Measurements from ENCODE around the gene ATF4.

ATF4 gene, protein sequence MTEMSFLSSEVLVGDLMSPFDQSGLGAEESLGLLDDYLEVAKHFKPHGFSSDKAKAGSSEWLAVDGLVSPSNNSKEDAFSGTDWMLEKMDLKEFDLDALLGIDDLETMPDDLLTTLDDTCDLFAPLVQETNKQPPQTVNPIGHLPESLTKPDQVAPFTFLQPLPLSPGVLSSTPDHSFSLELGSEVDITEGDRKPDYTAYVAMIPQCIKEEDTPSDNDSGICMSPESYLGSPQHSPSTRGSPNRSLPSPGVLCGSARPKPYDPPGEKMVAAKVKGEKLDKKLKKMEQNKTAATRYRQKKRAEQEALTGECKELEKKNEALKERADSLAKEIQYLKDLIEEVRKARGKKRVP

GRCh38 chr22:39520226-39521105, at the start of gene ATF4:
Gene ATF4 (plus strand): TSS chr22:39520562. CDS start chr22:39521446, 884 bp downstream.
- peak; percentile 98 for DNase-seq (ENCODE audit: low read depth)

GRCh38 chr22:39471381-39472141, 48.8 kb upstream of the ATF4 start:
- DNase-seq (ENCODE audit: low read depth), result no peak

DNA sequence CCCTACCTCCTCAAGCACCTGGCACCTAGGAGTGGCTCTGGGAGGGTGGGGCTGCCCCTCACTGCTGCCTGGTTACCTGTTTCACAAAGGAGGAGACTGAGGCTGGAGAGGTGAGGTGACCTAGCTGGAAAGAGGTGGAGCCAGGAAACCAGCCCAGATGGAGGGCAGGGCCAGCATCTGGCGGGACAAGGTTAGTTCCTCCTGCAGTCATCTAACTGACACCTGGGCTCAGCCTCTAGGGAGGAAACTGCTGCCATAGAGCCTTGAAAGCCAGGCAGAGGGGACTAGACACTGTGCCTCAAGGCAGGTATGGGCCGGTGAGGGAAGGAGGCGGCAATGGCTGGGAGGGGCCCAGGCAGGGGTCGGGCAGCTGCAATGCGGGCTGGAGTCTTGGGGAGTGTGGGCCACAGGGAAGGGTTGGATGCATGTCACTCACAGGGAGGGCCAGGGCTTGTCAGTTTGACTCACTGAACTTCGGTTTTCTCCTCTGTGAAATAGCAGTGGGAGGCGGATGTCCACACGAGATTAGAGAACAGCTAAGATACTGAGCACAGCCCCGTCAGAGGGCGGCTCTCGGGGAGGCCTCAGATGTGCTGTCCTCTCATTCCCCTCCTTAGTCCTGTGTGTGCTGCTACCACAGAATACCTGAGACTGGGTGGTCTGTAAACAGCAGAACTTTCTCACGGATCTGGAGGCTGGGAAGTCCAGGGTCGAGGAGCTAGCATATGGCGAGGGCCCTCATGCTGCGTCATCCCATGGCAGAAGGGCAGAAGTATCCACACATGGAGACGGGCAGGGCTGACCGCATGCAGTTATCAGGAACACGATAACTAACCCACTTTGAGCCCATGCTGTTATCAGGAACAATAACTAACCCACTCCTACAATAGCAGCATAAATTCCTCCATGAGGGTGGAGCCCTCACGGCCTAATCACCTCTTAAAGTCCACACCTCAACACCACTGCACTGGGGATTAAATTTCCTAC, 47.5 kb upstream of the ATF4 start:
- no peak for DNase-seq (ENCODE audit: low read depth)

- no peak for DNase-seq (ENCODE audit: low read depth)
These were observed 46.5 kb upstream of the ATF4 start for GRCh38 chr22:39473851-39474250.

- no peak for DNase-seq (ENCODE audit: low read depth)
These were observed 45.8 kb upstream of the ATF4 start for GRCh38 chr22:39474351-39475111.

DNA sequence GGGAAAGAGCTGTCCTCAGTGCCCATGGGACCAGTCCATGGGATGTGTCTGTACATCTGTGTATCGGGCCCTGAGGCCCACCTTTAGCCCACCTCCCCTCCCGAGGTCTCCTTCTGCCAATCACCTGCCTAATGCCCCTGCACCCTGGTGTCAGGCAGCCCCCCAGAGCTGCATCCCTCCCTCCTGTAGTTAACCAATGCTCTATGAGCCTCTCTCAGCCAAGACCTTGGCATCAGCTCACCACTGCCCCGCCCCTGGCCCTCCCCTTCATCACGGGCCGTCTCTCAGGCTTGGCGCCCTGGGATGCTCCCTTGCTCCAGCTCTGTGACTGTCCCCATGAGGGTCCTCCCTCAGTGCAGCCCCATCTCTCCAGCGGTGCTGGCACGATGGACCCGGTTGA, 45.0 kb upstream of the ATF4 start:
- DNase-seq (ENCODE audit: low read depth), result no peak

DNA sequence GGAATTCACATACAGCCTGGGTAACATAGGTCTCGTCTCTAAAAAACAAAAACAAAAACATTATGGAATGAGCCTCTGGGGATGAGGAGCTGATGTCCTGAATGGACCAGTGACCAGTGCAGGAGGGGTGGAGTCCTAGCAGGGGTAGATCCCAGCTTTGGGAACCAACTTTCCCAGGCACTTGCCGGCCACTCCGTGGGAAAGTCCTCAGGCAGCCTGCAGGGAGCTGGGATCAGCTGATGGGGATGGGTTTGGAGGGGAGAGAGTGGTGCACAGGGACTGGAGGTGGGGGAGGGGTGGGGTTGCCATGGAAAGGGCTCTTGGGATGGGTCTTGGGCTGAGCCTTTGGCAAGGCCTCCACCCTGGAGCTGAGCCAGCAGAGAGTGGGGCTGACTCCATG, 44.5 kb upstream of the ATF4 start:
- DNase-seq (ENCODE audit: low read depth), result no peak

GRCh38 chr22:39476664-39477063, 43.7 kb upstream of the ATF4 start:
- DNase-seq (ENCODE audit: low read depth), result no peak

GRCh38 chr22:39477542-39477941, 42.8 kb upstream of the ATF4 start:
- DNase-seq (ENCODE audit: low read depth), result no peak

GRCh38 chr22:39478441-39478850, 41.9 kb upstream of the ATF4 start:
- no peak for DNase-seq (ENCODE audit: low read depth)

- DNase-seq (ENCODE audit: low read depth), result no peak
These were observed 41.1 kb upstream of the ATF4 start for GRCh38 chr22:39479254-39479653.

GRCh38 chr22:39480557-39480956, 39.8 kb upstream of the ATF4 start:
- DNase-seq (ENCODE audit: low read depth), result no peak

DNA sequence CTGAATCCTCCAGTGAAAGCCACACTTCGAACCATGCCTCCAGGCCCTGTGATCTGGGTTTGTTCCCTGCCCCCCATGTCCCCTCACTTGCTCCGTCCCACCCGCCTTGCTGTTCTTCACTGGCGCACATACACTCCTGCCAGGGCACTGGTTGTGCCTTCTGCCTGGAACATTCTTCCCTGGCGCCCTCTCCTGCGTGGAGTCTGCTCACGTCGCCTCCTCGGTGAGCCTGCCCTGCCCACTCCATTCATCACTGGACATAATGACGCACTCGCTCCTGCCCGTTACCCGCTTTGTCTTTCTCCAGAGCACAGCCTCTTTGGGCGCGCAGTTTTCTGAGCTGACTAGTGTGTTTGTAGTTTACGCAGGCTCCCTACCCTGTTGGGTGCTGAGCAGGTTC, 39.3 kb upstream of the ATF4 start:
- no peak for DNase-seq (ENCODE audit: low read depth)

DNA sequence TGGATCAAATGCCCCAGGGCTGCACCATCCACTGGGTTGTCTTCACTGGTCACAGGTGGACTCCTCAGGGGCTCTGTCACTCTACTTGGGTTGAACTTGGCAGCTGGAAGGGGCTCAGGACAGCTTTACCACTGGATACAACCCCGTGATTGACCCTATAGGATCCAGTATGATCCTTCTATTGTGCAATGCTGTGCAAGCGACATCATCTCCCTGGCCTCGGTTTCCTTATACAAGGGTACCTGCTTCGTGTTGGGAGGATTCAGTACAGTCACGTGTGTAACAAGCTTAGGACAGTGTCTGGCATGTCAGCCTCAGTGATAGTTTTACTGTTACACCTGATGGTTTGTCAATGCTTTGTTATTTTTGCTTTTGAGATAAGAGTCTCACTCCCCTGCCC, 38.8 kb upstream of the ATF4 start:
- DNase-seq (ENCODE audit: low read depth), result no peak

GRCh38 chr22:39482768-39483167, 37.6 kb upstream of the ATF4 start:
- no peak for DNase-seq (ENCODE audit: low read depth)

DNA sequence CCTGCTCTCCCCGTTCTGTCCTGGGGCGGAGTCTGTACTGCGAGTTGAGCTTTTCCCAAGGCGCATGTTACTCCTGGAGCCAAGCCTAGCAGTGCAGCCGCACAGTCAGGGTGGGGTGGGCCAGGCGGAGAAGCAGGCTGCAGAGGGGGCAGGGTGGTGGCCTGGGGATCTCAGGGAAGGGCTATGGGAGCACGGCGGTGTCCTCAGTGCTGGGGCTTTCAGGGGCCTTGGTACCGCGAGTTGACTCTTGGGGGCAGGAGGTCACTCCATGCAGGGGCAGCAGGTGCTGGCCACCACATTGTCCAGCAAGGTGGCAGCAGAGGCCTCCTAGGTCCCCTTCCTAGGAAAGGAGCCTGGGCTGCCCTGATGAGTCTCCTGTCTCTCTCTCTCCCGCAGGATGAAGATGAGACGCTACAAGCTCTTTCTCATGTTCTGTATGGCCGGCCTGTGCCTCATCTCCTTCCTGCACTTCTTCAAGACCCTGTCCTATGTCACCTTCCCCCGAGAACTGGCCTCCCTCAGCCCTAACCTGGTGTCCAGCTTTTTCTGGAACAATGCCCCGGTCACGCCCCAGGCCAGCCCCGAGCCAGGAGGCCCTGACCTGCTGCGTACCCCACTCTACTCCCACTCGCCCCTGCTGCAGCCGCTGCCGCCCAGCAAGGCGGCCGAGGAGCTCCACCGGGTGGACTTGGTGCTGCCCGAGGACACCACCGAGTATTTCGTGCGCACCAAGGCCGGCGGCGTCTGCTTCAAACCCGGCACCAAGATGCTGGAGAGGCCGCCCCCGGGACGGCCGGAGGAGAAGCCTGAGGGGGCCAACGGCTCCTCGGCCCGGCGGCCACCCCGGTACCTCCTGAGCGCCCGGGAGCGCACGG, 33.2 kb upstream of the ATF4 start:
- no peak for DNase-seq (ENCODE audit: low read depth)

- no peak for DNase-seq (ENCODE audit: low read depth)
These were observed 32.4 kb upstream of the ATF4 start for GRCh38 chr22:39487826-39488520.

GRCh38 chr22:39488563-39489083, 31.7 kb upstream of the ATF4 start:
- no peak for DNase-seq (ENCODE audit: low read depth)
